ENCODE data around the gene MXRA7.

MXRA7 gene

DNA sequence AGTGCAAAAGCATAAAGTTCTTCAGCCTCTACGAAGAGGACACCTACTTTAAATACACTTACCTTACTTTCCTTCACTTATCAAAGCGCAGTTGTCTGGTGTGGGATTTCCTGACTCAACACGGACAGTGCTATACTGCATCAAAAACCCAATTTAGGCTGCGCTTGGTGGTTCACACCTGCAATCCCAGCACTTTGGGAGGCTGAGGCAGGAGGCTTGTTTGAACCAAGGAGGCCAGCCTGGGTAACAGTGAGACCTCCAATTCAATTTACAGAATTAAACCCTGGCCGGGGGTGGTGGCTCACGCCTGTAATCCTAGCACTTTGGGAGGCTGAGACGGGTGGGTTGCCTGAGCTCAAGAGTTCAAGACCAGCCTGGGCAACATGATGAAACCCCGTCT, 11.5 kb upstream of the MXRA7 start:
- Histone ChIP-seq H2AFZ (ENCODE audit: low read length) (no peak overlapping the region), H3K9ac (ENCODE audit: low read depth, low read length, poor library complexity) (no peak overlapping the region), H3K23ac (ENCODE audit: low read depth, low read length, poor library complexity) (no peak overlapping the region), H2AK5ac (ENCODE audit: low read depth, low read length) (no peak overlapping the region), H3K4me2 (ENCODE audit: insufficient read depth, low read length, poor library complexity, severe bottlenecking) (no peak overlapping the region), H3K4me3 (ENCODE audit: low read length in 2 of 2) (no peak overlapping the region), H3K27ac (replicated peaks; ENCODE audit: low read length) (no peak overlapping the region), H3K27me3 (ENCODE audit: control insufficient read depth in 3 of 3, insufficient read depth in 3 of 3, low read depth in 1 of 3, low read length in 3 of 3) (no peaks in the 10 kb centered on the region), H3K14ac (ENCODE audit: low read length) (no peak overlapping the region), H3K18ac (ENCODE audit: low read length) (no peak overlapping the region), H2BK5ac (ENCODE audit: low read length) (no peak overlapping the region), H3K9me3 (replicated peaks in 1 of 2; ENCODE audit: control insufficient read depth in 2 of 2, insufficient read depth in 1 of 2, low read depth in 1 of 2, low read length in 2 of 2) (no peaks in the 10 kb centered on the region), H3K79me1 (ENCODE audit: low read depth, low read length) (peaks cover 3% of the 10 kb centered on the region), H3K4me1 (ENCODE audit: control insufficient read depth in 2 of 2, insufficient read depth in 1 of 2, low read depth in 1 of 2, low read length in 2 of 2) (peaks cover 3 to 4% of the 10 kb centered on the region in 2 donors), H2BK120ac (ENCODE audit: low read depth, low read length) (no peak overlapping the region), H2BK15ac (ENCODE audit: low read length) (no peak overlapping the region), H2BK12ac (ENCODE audit: low read length) (no peak overlapping the region), H4K8ac (ENCODE audit: low read depth, low read length) (no peak overlapping the region), H4K91ac (ENCODE audit: low read depth, low read length, poor library complexity) (no peak overlapping the region), H3K4ac (ENCODE audit: low read length) (no peak overlapping the region), H3K36me3 (replicated peaks in 1 of 2; ENCODE audit: control insufficient read depth in 2 of 2, insufficient read depth in 2 of 2, low read length in 2 of 2) (peaks cover 38 to 74% of the 10 kb centered on the region in 2 donors)
- DNase-seq (ENCODE audit: low spot score), result no peak
- WGBS, 2 donors (ENCODE audit: extremely low coverage in 2 of 2, insufficient read length in 2 of 2, insufficient replicate concordance in 1 of 2), result no CpG with 5 or more reads among the region's 8 CpGs

DNA sequence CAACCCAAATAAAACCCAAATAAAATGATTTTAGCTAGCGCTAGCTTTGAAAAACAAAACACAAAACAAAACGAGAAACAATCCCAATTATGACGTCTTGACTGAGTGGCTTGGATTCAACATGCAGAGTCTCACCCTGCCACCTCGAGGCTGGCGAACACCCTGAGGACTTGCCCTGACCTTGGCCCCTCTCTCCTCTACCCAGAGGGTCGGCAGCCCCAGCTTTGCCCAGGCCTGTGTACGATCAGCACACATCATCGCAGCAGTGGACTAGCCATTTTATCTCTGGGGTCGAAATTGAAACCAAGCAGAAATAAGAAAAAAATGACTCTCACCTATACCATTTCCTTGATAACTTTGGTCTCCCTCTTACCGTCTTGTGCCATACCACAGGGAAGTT, 10.7 kb upstream of the MXRA7 start:
- Histone ChIP-seq H3K14ac (ENCODE audit: low read length) (no peak overlapping the region), H3K9me3 (replicated peaks in 1 of 2; ENCODE audit: control insufficient read depth in 2 of 2, insufficient read depth in 1 of 2, low read depth in 1 of 2, low read length in 2 of 2) (no peaks in the 10 kb centered on the region), H4K8ac (ENCODE audit: low read depth, low read length) (no peak overlapping the region), H3K9ac (ENCODE audit: low read depth, low read length, poor library complexity) (no peak overlapping the region), H3K4me1 (ENCODE audit: control insufficient read depth in 2 of 2, insufficient read depth in 1 of 2, low read depth in 1 of 2, low read length in 2 of 2) (peaks cover 3 to 4% of the 10 kb centered on the region in 2 donors), H4K91ac (ENCODE audit: low read depth, low read length, poor library complexity) (no peak overlapping the region), H3K18ac (ENCODE audit: low read length) (no peak overlapping the region), H3K36me3 (replicated peaks in 1 of 2; ENCODE audit: control insufficient read depth in 2 of 2, insufficient read depth in 2 of 2, low read length in 2 of 2) (peaks cover 41 to 82% of the 10 kb centered on the region in 2 donors), H2AK5ac (ENCODE audit: low read depth, low read length) (no peak overlapping the region), H2BK15ac (ENCODE audit: low read length) (no peak overlapping the region), H3K27ac (replicated peaks; ENCODE audit: low read length) (no peak overlapping the region), H3K27me3 (ENCODE audit: control insufficient read depth in 3 of 3, insufficient read depth in 3 of 3, low read depth in 1 of 3, low read length in 3 of 3) (no peaks in the 10 kb centered on the region), H2BK120ac (ENCODE audit: low read depth, low read length) (no peak overlapping the region), H3K4ac (ENCODE audit: low read length) (no peak overlapping the region), H2AFZ (ENCODE audit: low read length) (no peak overlapping the region), H3K23ac (ENCODE audit: low read depth, low read length, poor library complexity) (no peak overlapping the region), H3K4me2 (ENCODE audit: insufficient read depth, low read length, poor library complexity, severe bottlenecking) (no peak overlapping the region), H3K4me3 (ENCODE audit: low read length in 2 of 2) (no peak overlapping the region), H2BK5ac (ENCODE audit: low read length) (no peak overlapping the region), H3K79me1 (ENCODE audit: low read depth, low read length) (no peaks in the 10 kb centered on the region), H2BK12ac (ENCODE audit: low read length) (no peak overlapping the region)
- DNase-seq (ENCODE audit: low spot score), result no peak
- no CpG with 5 or more reads among the region's 10 CpGs for WGBS, 2 donors (ENCODE audit: extremely low coverage in 2 of 2, insufficient read length in 2 of 2, insufficient replicate concordance in 1 of 2)

DNA sequence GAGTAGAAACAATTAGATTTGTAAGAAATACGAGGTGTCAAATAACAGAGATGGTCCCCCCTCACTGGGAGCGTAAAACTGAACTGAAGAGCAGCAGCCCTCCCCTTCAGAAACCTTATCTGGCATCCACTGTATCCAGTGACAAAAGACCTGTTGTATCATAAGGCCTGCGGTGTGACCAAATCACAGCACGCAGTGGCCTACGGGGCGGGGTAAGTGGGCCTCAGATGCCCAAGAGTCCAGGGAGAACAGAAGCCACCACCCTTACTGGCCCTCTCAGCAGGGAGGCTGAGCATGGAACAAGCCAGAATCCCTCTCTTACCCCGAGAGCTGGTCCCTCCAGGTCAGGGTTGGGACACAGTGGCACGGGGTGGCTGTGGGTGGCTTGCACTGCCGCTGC, 10.2 kb upstream of the MXRA7 start:
- H3K23ac ChIP-seq (ENCODE audit: low read depth, low read length, poor library complexity), result no peak overlapping the region

DNA sequence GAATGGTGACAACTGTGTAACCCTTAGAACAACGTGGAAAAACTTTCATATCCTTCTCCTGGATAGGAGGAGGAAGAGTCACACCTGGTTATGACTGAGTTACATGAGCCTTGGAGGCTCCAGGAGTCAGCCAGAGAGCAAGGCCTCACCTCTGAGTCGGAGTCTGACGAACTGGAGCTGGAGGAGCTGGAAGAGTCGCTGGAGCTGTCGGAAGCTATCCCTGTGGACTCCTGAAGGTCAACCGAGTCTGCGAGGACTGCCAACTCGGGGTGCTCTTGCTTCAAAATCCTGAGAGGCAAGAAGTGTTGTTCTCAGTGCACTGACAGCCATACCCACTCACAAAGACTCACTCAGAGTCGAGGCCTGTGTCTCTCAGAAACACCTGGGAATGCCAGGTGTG, 9.4 kb upstream of the MXRA7 start:
- Histone ChIP-seq H3K4me1 (ENCODE audit: control insufficient read depth in 2 of 2, insufficient read depth in 1 of 2, low read depth in 1 of 2, low read length in 2 of 2) (no peaks in the 10 kb centered on the region), H3K36me3 (replicated peaks in 1 of 2; ENCODE audit: control insufficient read depth in 2 of 2, insufficient read depth in 2 of 2, low read length in 2 of 2) (peaks cover 50 to 94% of the 10 kb centered on the region in 2 donors)
- WGBS, 2 donors (ENCODE audit: extremely low coverage in 2 of 2, insufficient read length in 2 of 2, insufficient replicate concordance in 1 of 2), result no CpG with 5 or more reads among the region's 9 CpGs

More for the DNA sequence above, 10.2 kb upstream of the MXRA7 start:
- Histone ChIP-seq H4K8ac (ENCODE audit: low read depth, low read length) (no peak overlapping the region), H4K91ac (ENCODE audit: low read depth, low read length, poor library complexity) (no peak overlapping the region), H3K18ac (ENCODE audit: low read length) (no peak overlapping the region), H3K4me3 (ENCODE audit: low read length in 2 of 2) (no peak overlapping the region), H2BK15ac (ENCODE audit: low read length) (no peak overlapping the region), H3K9me3 (replicated peaks in 1 of 2; ENCODE audit: control insufficient read depth in 2 of 2, insufficient read depth in 1 of 2, low read depth in 1 of 2, low read length in 2 of 2) (no peaks in the 10 kb centered on the region), H2AFZ (ENCODE audit: low read length) (no peak overlapping the region), H3K79me1 (ENCODE audit: low read depth, low read length) (no peaks in the 10 kb centered on the region), H3K27ac (replicated peaks; ENCODE audit: low read length) (no peak overlapping the region), H2AK5ac (ENCODE audit: low read depth, low read length) (no peak overlapping the region), H3K27me3 (ENCODE audit: control insufficient read depth in 3 of 3, insufficient read depth in 3 of 3, low read depth in 1 of 3, low read length in 3 of 3) (no peaks in the 10 kb centered on the region), H3K36me3 (replicated peaks in 1 of 2; ENCODE audit: control insufficient read depth in 2 of 2, insufficient read depth in 2 of 2, low read length in 2 of 2) (peaks cover 46 to 87% of the 10 kb centered on the region in 2 donors), H3K14ac (ENCODE audit: low read length) (no peak overlapping the region), H3K4ac (ENCODE audit: low read length) (no peak overlapping the region), H3K4me1 (ENCODE audit: control insufficient read depth in 2 of 2, insufficient read depth in 1 of 2, low read depth in 1 of 2, low read length in 2 of 2) (peaks cover 3 to 4% of the 10 kb centered on the region in 2 donors), H2BK5ac (ENCODE audit: low read length) (no peak overlapping the region), H2BK120ac (ENCODE audit: low read depth, low read length) (no peak overlapping the region), H3K4me2 (ENCODE audit: insufficient read depth, low read length, poor library complexity, severe bottlenecking) (no peak overlapping the region), H3K9ac (ENCODE audit: low read depth, low read length, poor library complexity) (no peak overlapping the region), H2BK12ac (ENCODE audit: low read length) (no peak overlapping the region)
- DNase-seq (ENCODE audit: low spot score), result no peak
- no CpG with 5 or more reads among the region's 9 CpGs for WGBS, 2 donors (ENCODE audit: extremely low coverage in 2 of 2, insufficient read length in 2 of 2, insufficient replicate concordance in 1 of 2)

More for the DNA sequence above, 9.4 kb upstream of the MXRA7 start:
- Histone ChIP-seq H2AFZ (ENCODE audit: low read length) (no peak overlapping the region), H3K18ac (ENCODE audit: low read length) (no peak overlapping the region), H4K91ac (ENCODE audit: low read depth, low read length, poor library complexity) (no peak overlapping the region), H3K4ac (ENCODE audit: low read length) (no peak overlapping the region), H3K79me1 (ENCODE audit: low read depth, low read length) (no peaks in the 10 kb centered on the region), H2BK15ac (ENCODE audit: low read length) (no peak overlapping the region), H2BK120ac (ENCODE audit: low read depth, low read length) (no peak overlapping the region), H3K27me3 (ENCODE audit: control insufficient read depth in 3 of 3, insufficient read depth in 3 of 3, low read depth in 1 of 3, low read length in 3 of 3) (no peaks in the 10 kb centered on the region), H4K8ac (ENCODE audit: low read depth, low read length) (no peak overlapping the region), H3K9ac (ENCODE audit: low read depth, low read length, poor library complexity) (no peak overlapping the region), H3K23ac (ENCODE audit: low read depth, low read length, poor library complexity) (no peak overlapping the region), H2BK5ac (ENCODE audit: low read length) (no peak overlapping the region), H3K4me3 (ENCODE audit: low read length in 2 of 2) (no peak overlapping the region), H3K4me2 (ENCODE audit: insufficient read depth, low read length, poor library complexity, severe bottlenecking) (no peak overlapping the region), H3K27ac (replicated peaks; ENCODE audit: low read length) (no peak overlapping the region), H3K9me3 (replicated peaks in 1 of 2; ENCODE audit: control insufficient read depth in 2 of 2, insufficient read depth in 1 of 2, low read depth in 1 of 2, low read length in 2 of 2) (no peaks in the 10 kb centered on the region), H2AK5ac (ENCODE audit: low read depth, low read length) (no peak overlapping the region), H2BK12ac (ENCODE audit: low read length) (no peak overlapping the region), H3K14ac (ENCODE audit: low read length) (no peak overlapping the region)
- DNase-seq (ENCODE audit: low spot score), result no peak
